Mononuclear cell (primary cell): ENCODE results near the gene IFNL2. TPM values are rescaled to one million over a fixed set of nuclear protein-coding genes. Genes with fewer than 3 reads are reported as not detected.
"Not testable (repeated sequence)": the region's sequence is repeated elsewhere in the genome, so short reads cannot be mapped to it uniquely, and the experiment has no call there.

Experiments used
- H3K27me3 ChIP-seq: 2 replicates; pipeline ENCODE4 v1.6.0; 2011; ENCODE audit warnings: low read length, control low read depth; ENCODE audit not compliant: insufficient read depth
- H3K4me1 ChIP-seq: 2 replicates; pipeline ENCODE4 v1.5.1; 2011; ENCODE audit warnings: mild to moderate bottlenecking, low read length, control low read depth; ENCODE audit not compliant: insufficient read depth
- H3K4me3 ChIP-seq: 2 replicates; pipeline ENCODE4 v1.5.1; 2011; ENCODE audit warnings: mild to moderate bottlenecking, low read length, moderate library complexity
- H3K9me3 ChIP-seq: 2 replicates; pipeline ENCODE4 v1.5.1; 2011; ENCODE audit warnings: low read depth, mild to moderate bottlenecking, control low read depth, low read length
- total RNA-seq: library from RNA; depleted of rRNA; stranded (reverse); fragments of >200 nt; gene quantifications from one replicate; pipeline ENCODE4 v1.2.3, GENCODE V29; 2012

IFNL2 gene
- not detected for total RNA-seq

- H3K4me3 ChIP-seq, H3K9me3 ChIP-seq, H3K4me1 ChIP-seq: not testable (repeated sequence)
- H3K27me3 ChIP-seq: peaks cover 22% of the 10 kb centered on the region
Observed at GRCh38 chr19:39268085-39268484, at the start of gene IFNL2. TSS of gene IFNL2 (plus strand) at chr19:39268396. CDS start at chr19:39268569, 173 bp downstream.

DNA sequence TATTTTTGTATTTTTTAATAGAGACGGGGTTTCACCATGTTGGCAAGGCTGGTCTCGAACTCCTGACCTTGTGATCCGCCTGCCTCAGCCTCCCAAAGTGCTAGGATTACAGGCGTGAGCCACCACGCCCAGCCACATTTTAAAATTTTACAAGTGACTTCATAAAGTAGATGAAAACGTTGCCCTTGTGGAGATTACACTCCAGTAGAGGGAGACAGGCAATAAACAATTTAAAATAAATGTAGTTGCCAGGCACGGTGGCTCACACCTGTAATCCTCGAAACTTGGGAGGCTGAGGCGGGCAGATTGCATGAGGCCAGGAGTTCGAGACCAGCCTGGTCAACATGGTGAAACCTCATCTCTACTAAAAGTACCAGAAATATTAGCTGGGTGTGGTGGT lies 49.1 kb upstream of the IFNL2 start:
- not testable (repeated sequence) for H3K9me3 ChIP-seq, H3K4me1 ChIP-seq, H3K27me3 ChIP-seq, H3K4me3 ChIP-seq

DNA sequence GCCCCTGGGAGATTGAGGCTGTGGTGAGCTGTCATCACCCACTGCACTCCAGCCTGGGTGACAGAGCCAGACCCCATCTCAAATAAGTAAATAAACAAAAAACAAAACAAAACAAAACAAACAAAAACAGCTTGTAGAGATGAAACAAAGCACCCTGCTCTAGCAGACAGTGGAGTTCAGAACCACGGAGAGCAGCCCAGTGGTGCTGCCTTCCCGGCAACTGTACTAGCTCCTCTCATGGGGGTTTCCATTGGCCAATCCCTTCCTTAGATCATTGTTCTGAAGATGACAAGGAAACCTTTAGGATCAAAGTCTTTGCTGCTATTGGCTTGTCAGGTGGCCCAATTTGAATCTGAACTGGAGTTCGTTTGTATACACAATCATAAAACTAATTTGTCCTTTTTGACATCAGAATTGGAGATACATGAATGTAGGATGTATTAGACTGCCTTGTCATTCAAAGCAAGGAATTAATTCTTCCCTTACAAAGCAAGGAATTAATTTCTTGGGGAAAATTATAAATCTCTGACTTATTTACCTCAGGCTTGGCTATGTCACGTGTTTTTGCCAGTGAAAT lies 44.4 kb upstream of the IFNL2 start:
- no peak overlapping the region for H3K4me3 ChIP-seq
- H3K27me3 ChIP-seq: peaks cover 2% of the 10 kb centered on the region
- peaks cover 6% of the 10 kb centered on the region for H3K4me1 ChIP-seq
- no peaks in the 10 kb centered on the region for H3K9me3 ChIP-seq

GRCh38 chr19:39224910-39225309 lies 43.3 kb upstream of the IFNL2 start:
- H3K4me1 ChIP-seq: peaks cover 6% of the 10 kb centered on the region
- no peaks in the 10 kb centered on the region for H3K9me3 ChIP-seq
- H3K4me3 ChIP-seq: no peak overlapping the region
- H3K27me3 ChIP-seq: peaks cover 2% of the 10 kb centered on the region

DNA sequence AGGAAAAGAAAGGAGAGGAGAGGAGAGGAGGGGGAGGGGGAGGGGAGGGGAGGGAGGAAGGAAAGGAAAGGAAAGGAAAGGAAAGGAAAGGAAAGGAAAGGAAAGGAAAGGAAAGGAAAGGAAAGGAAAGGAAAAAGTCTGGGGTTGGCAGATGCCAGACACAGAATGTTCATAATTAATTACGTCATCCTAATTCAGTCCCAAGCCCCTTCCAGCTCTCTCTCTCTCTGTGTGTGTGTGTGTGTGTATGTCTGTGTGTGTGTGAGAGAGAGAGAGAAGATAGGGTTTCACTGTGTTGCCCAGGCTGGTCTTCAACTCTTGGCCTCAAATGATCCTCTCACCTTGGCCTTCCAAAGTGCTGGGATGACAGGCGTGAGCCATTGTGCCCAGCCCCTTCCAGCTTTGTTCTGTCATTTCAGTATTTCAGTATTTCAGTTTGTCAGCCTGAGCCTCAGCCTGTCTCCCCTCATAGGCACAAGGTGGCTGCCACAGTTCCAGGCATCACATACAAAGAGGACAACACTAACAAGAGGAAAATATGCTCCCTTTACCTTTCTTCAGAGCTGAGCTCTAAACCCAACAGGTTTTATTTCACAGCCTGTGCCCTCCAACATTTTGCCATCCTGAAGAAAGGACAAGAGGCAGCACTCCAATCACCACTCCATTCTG lies 38.0 kb upstream of the IFNL2 start:
- Histone ChIP-seq H3K9me3 (no peaks in the 10 kb centered on the region), H3K4me3 (no peak overlapping the region), H3K4me1 (no peaks in the 10 kb centered on the region), H3K27me3 (no peaks in the 10 kb centered on the region)

- Histone ChIP-seq H3K27me3 (no peaks in the 10 kb centered on the region), H3K4me1 (peaks cover 10% of the 10 kb centered on the region), H3K4me3 (no peak overlapping the region), H3K9me3 (no peaks in the 10 kb centered on the region)
Observed at GRCh38 chr19:39232708-39233107, 35.5 kb upstream of the IFNL2 start.

- peaks cover 15% of the 10 kb centered on the region for H3K4me1 ChIP-seq
- no peak overlapping the region for H3K4me3 ChIP-seq
- no peaks in the 10 kb centered on the region for H3K27me3 ChIP-seq
- H3K9me3 ChIP-seq: no peaks in the 10 kb centered on the region
Observed at GRCh38 chr19:39236527-39236926, 31.7 kb upstream of the IFNL2 start.

- H3K4me1 ChIP-seq: peaks cover 15% of the 10 kb centered on the region
- no peaks in the 10 kb centered on the region for H3K9me3 ChIP-seq
- H3K4me3 ChIP-seq: no peak overlapping the region
- H3K27me3 ChIP-seq: no peaks in the 10 kb centered on the region
Observed at GRCh38 chr19:39237200-39238184, 30.7 kb upstream of the IFNL2 start.

GRCh38 chr19:39238209-39238608 lies 30.0 kb upstream of the IFNL2 start:
- Histone ChIP-seq H3K4me3 (no peak overlapping the region), H3K4me1 (peaks cover 15% of the 10 kb centered on the region), H3K27me3 (no peaks in the 10 kb centered on the region), H3K9me3 (no peaks in the 10 kb centered on the region)

DNA sequence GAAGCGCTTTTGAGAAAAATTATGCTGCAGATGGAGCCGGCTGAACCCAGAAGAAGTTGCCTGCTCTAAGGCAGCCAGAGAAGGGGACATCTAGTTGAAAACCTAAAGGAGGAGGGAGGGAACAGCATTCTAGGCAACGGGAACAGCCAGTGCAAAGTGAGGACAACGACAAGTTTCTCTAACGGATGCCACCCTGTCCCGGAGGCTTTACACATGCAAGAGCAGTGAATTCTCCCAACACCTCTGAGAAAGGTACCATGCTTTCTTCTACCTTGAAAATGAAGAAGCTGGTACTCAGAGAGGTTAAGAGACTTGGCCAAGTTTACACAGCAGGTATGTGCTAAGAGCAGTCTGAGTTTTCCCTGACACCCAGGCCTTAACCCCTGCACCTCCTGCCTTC lies 29.3 kb upstream of the IFNL2 start:
- H3K4me3 ChIP-seq: no peak overlapping the region
- peaks cover 15% of the 10 kb centered on the region for H3K4me1 ChIP-seq
- H3K9me3 ChIP-seq: no peaks in the 10 kb centered on the region
- no peaks in the 10 kb centered on the region for H3K27me3 ChIP-seq

GRCh38 chr19:39240421-39240820 lies 27.8 kb upstream of the IFNL2 start:
- H3K4me3 ChIP-seq: no peak overlapping the region
- H3K4me1 ChIP-seq: peaks cover 15% of the 10 kb centered on the region
- H3K9me3 ChIP-seq: no peaks in the 10 kb centered on the region
- no peaks in the 10 kb centered on the region for H3K27me3 ChIP-seq

- not testable (repeated sequence) for H3K4me3 ChIP-seq
Observed at GRCh38 chr19:39243741-39244140, 24.5 kb upstream of the IFNL2 start.

GRCh38 chr19:39244410-39245100 lies 23.6 kb upstream of the IFNL2 start, which contains the start of gene IFNL3:
TSS of gene IFNL3 (minus strand) at chr19:39245006. CDS start at chr19:39244967, 39 bp downstream.
- H3K27me3 ChIP-seq, H3K9me3 ChIP-seq, H3K4me1 ChIP-seq, H3K4me3 ChIP-seq: not testable (repeated sequence)

More at GRCh38 chr19:39243741-39244140, 24.5 kb upstream of the IFNL2 start:
- not testable (repeated sequence) for H3K9me3 ChIP-seq, H3K27me3 ChIP-seq, H3K4me1 ChIP-seq

DNA sequence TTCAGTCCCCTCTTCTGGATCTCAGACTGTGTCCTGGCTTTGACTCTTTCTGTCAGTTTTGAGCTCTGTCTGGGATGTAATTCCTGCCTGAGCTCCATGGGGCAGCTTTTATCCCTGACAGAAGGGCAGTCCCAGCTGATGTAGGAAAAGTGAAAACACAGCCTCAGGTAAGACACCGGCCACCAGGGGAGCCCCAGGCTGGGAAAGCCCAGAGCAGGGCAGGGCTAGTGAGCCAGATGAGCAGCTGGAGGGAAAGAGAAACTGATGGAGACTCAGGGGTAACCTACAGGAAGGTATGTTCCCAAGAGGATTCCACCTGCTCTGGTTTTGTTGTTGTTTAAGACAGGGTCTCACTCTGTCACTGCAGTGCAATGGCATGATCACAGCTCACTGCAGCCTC lies 23.0 kb upstream of the IFNL2 start:
- H3K27me3 ChIP-seq: not testable (repeated sequence)

More for the DNA sequence above, 23.0 kb upstream of the IFNL2 start:
- not testable (repeated sequence) for H3K9me3 ChIP-seq, H3K4me3 ChIP-seq, H3K4me1 ChIP-seq
